K562 (cell line): ENCODE data around the gene PRDX2. TPM values are rescaled to one million over a fixed set of nuclear protein-coding genes. Genes with fewer than 3 reads are reported as not detected.

Experiments used
- ATAC-seq: fragments of 200-7000 bp; cut with Tn5 transposase; 3 replicates; pipeline ENCODE4 v1.9.1; 2020; ENCODE audit warnings: moderate library complexity
- BruUV-seq: library from RNA; stranded (reverse); fragments of 400-500 nt; replicated peaks from 2 replicates; lab custom pipeline; 2021; lab: Mats Ljungman, UMichigan
- CTCF ChIA-PET: fragments of 300-600 bp; formaldehyde crosslinking; extraction: SDS; loops from one replicate; lab custom pipeline; 2021; ENCODE audit warnings: low intra/inter-chr PET ratio; lab: Yijun Ruan, JAX
- POLR2A ChIA-PET: fragments of 300-600, 350-650 bp; sonication (Branson Sonifier 250); formaldehyde crosslinking; extraction: SDS; loops from one replicate; lab custom pipeline; 2021; ENCODE audit warnings: antibody characterized with exemption, inconsistent platforms; lab: Yijun Ruan, JAX
- DNase-seq, 4 experiments: peaks; one replicate each; pipeline versions ENCODE4 v3.0.0 to v3.0.0-alpha.2; 2011 to 2018; ENCODE audit warnings: low spot score in 3 of 4, mixed read lengths in 3 of 4; ENCODE audit errors: extremely low read depth in 1 of 4
- FAIRE-seq: peaks from 2 replicates; lab custom pipeline; 2011; peaks lifted over from hg19 to GRCh38; lab: Jason Lieb, UNC
- H2AFZ ChIP-seq: 2 replicates; pipeline ENCODE4 v1.6.0; 2011; ENCODE audit warnings: low read depth, low read length, control low read depth, inconsistent platforms
- H3K27ac ChIP-seq: fragments of 200-600 bp; 3 replicates; pipeline ENCODE4 v1.8.0; 2011; ENCODE audit warnings: low read depth, mild to moderate bottlenecking, control low read depth, inconsistent platforms, low read length, moderate library complexity, mixed read lengths; ENCODE audit errors: extremely low read depth
- H3K27me3 ChIP-seq, 2 experiments: fragments of 300-600 bp in 1 of 2; 2 replicates in 1 of 2; 3 replicates in 1 of 2; pipeline versions ENCODE4 v1.6.0 to v1.8.0; 2011; ENCODE audit warnings: inconsistent platforms in 2 of 2, low read length in 2 of 2, mild to moderate bottlenecking in 1 of 2, mixed read lengths in 1 of 2, moderate library complexity in 1 of 2; ENCODE audit not compliant: control insufficient read depth in 2 of 2, insufficient read depth in 2 of 2
- H3K36me3 ChIP-seq: fragments of 300-600 bp; 3 replicates; pipeline ENCODE4 v1.8.0; 2011; ENCODE audit warnings: mild to moderate bottlenecking, low read length, inconsistent platforms; ENCODE audit not compliant: control insufficient read depth, insufficient read depth
- H3K4me1 ChIP-seq, 2 experiments: fragments of 200-600 bp in 1 of 2; replicated peaks in 1 of 2; 2 replicates in 1 of 2; 3 replicates in 1 of 2; pipeline versions ENCODE4 v1.5.1 to v1.8.0; 2011; ENCODE audit warnings: inconsistent platforms in 2 of 2, low read length in 2 of 2, mild to moderate bottlenecking in 1 of 2, mixed read lengths in 1 of 2, moderate library complexity in 1 of 2; ENCODE audit not compliant: control insufficient read depth in 2 of 2, insufficient read depth in 2 of 2
- H3K4me2 ChIP-seq: 2 replicates; pipeline ENCODE4 v1.6.1; 2011; ENCODE audit warnings: low read length, control low read depth, inconsistent platforms, mixed read lengths; ENCODE audit not compliant: insufficient read depth
- H3K4me3 ChIP-seq: fragments of 200-600 bp; sonication (generic), shearing (Covaris generic); 2 replicates; pipeline ENCODE4 v1.5.1; 2016; ENCODE audit warnings: control low read depth, inconsistent platforms
- H3K79me2 ChIP-seq: fragments of 200-600 bp; 3 replicates; pipeline ENCODE4 v1.8.0; 2011; ENCODE audit warnings: low read length, inconsistent platforms; ENCODE audit not compliant: control insufficient read depth, insufficient read depth
- H3K9ac ChIP-seq, 2 experiments: 2 replicates each; pipeline versions ENCODE4 v1.6.0 to v1.6.1; 2011; ENCODE audit warnings: low read depth in 2 of 2, low read length in 2 of 2, control low read depth in 1 of 2, inconsistent platforms in 1 of 2, mild to moderate bottlenecking in 1 of 2, mixed read lengths in 1 of 2; ENCODE audit not compliant: insufficient read depth in 1 of 2
- H3K9me1 ChIP-seq: one replicate; pipeline ENCODE4 v1.6.0; 2011; ENCODE audit warnings: inconsistent platforms, mild to moderate bottlenecking, low read length, moderate library complexity; ENCODE audit not compliant: control insufficient read depth, insufficient read depth
- H3K9me3 ChIP-seq: replicated peaks from 2 replicates; pipeline ENCODE4 v1.5.1; 2011; ENCODE audit warnings: low read depth, low read length, inconsistent platforms; ENCODE audit not compliant: control insufficient read depth, insufficient read depth
- H4K20me1 ChIP-seq: replicated peaks from 2 replicates; pipeline ENCODE4 v1.6.1; 2011; ENCODE audit warnings: low read length, inconsistent platforms, mixed read lengths; ENCODE audit not compliant: control insufficient read depth, insufficient read depth
- CBFA2T2 ChIP-seq: fragments of 450-650 bp; conservative IDR thresholded peaks from 2 replicates; pipeline ENCODE4 v1.6.1; 2017; ENCODE audit warnings: mild to moderate bottlenecking
- CREBBP ChIP-seq: IDR thresholded peaks from one replicate; pipeline ENCODE4 v1.6.1; 2012; ENCODE audit warnings: low read depth, mild to moderate bottlenecking, control low read depth, inconsistent platforms, low read length
- ELF1 ChIP-seq: fragments of 200-800 bp; sonication (Bioruptor generic); IDR thresholded peaks from 2 replicates; pipeline ENCODE4 v1.6.1; 2016; ENCODE audit warnings: missing genetic modification characterization, missing compliant biosample characterization
- EZH2 ChIP-seq: IDR thresholded peaks from 2 replicates; pipeline ENCODE4 v1.6.1; 2012; ENCODE audit warnings: low read depth, mild to moderate bottlenecking, inconsistent platforms, low read length, borderline replicate concordance
- GATA2 ChIP-seq: sonication (generic); formaldehyde crosslinking; IDR thresholded peaks from 2 replicates; pipeline ENCODE4 v1.4.0; 2020; ENCODE audit warnings: mild to moderate bottlenecking, missing genetic modification reagents
- KAT2B ChIP-seq: IDR thresholded peaks from one replicate; pipeline ENCODE4 v1.6.1; 2012; ENCODE audit warnings: low read depth, mild to moderate bottlenecking, control low read depth, inconsistent platforms, low read length, moderate library complexity
- LEF1 ChIP-seq: fragments of 450-650 bp; IDR thresholded peaks from 2 replicates; pipeline ENCODE4 v1.6.1; 2016; ENCODE audit warnings: mild to moderate bottlenecking
- NR1H2 ChIP-seq: sonication (generic); formaldehyde crosslinking; IDR thresholded peaks from 2 replicates; pipeline ENCODE4 v1.4.0; 2020; ENCODE audit warnings: mild to moderate bottlenecking, missing genetic modification reagents
- RBM39 ChIP-seq: fragments of 200-400 bp; formaldehyde crosslinking; optimal IDR thresholded peaks from 2 replicates; pipeline ENCODE3; 2018; ENCODE audit warnings: low read depth, low read length
- SIN3A ChIP-seq, 2 experiments: fragments of 150-350 bp in 1 of 2; IDR thresholded peaks; 2 replicates each; pipeline ENCODE4 v1.6.1; 2011 to 2016; ENCODE audit warnings: borderline replicate concordance in 2 of 2, low read depth in 2 of 2, low read length in 2 of 2, mild to moderate bottlenecking in 2 of 2, moderate library complexity in 2 of 2; ENCODE audit not compliant: control insufficient read depth in 1 of 2
- TGIF2 ChIP-seq: sonication (generic); formaldehyde crosslinking; IDR thresholded peaks from 2 replicates; pipeline ENCODE4 v1.8.1; 2022; ENCODE audit warnings: mild to moderate bottlenecking, missing genetic modification reagents, moderate library complexity
- ZBTB17 ChIP-seq: fragments of 450-650 bp; formaldehyde crosslinking; IDR thresholded peaks from 2 replicates; pipeline ENCODE4 v1.4.0; 2020; ENCODE audit warnings: mild to moderate bottlenecking
- ZBTB49 ChIP-seq: sonication (generic); formaldehyde crosslinking; IDR thresholded peaks from 2 replicates; pipeline ENCODE4 v1.8.0; 2022; ENCODE audit warnings: missing genetic modification reagents, mild to moderate bottlenecking, borderline replicate concordance
- ZNF639 ChIP-seq, 2 experiments: fragments of 200-800 bp in 1 of 2; sonication (Bioruptor generic) in 1 of 2; sonication (generic) in 1 of 2; formaldehyde crosslinking in 1 of 2; IDR thresholded peaks in 1 of 2; conservative IDR thresholded peaks in 1 of 2; 2 replicates each; pipeline versions ENCODE4 v1.5.0 to v1.6.1; 2016 to 2020; ENCODE audit warnings: missing compliant biosample characterization in 1 of 2, missing genetic modification characterization in 1 of 2, missing genetic modification reagents in 1 of 2
- ZNF830 ChIP-seq: fragments of 250-450 bp; sonication (Bioruptor Pico); IDR thresholded peaks from 2 replicates; pipeline ENCODE4 v1.5.0; 2021; ENCODE audit warnings: mild to moderate bottlenecking
- whole genome bisulfite sequencing: fragments of 100-300 bp; shearing (Covaris generic); methylation state at CpG from one replicate; pipeline ENCODE4 v1.1.6; 2016; ENCODE audit warnings: low coverage, mixed read lengths; ENCODE audit not compliant: insufficient coverage; ENCODE audit errors: missing lambda C conversion rate; 5-methylcytosine and 5-hydroxymethylcytosine counted together
- in situ Hi-C: fragments of 300-500 bp; cut with MboI; formaldehyde crosslinking; loops from 4 replicates; pipeline ENCODE4 v1.15.0; 2018; ENCODE audit warnings: inconsistent platforms, mixed read lengths
- intact Hi-C: fragments of 100-400 bp; cut with micrococcal nuclease; formaldehyde crosslinking; loops from 2 replicates; pipeline ENCODE4 v1.14.2; 2022
- polyA plus RNA-seq, 8 experiments: library from polyadenylated mRNA; depleted of rRNA in 4 of 8; stranded (reverse) in 5 of 8; unstranded in 3 of 8; fragments of >200 nt; fragmentation: Nextera tagmentation in 2 of 8; fragmentation: Illumina TruSeq in 1 of 8; extraction: Ambion mirVana in 2 of 8; extraction: Trizol in 1 of 8; gene quantifications; 2 replicates each; pipeline versions ENCODE4 v1.2.1 to v1.2.3, GENCODE V29; 2011 to 2014; ENCODE audit warnings: inconsistent platforms in 1 of 8, missing spikeins in 1 of 8
- total RNA-seq, 7 experiments: library from RNA; depleted of rRNA in 6 of 7; stranded (reverse); fragments of >200 nt in 6 of 7; fragmentation: Illumina TruSeq in 2 of 7; extraction: Trizol in 2 of 7; gene quantifications; 2 replicates each; pipeline versions ENCODE4 v1.2.1 to v1.2.3, GENCODE V29; 2011 to 2021; ENCODE audit warnings: low replicate concordance in 1 of 7

The PRDX2 gene
- total and polyA plus RNA-seq, 9 of the 15 experiments (the other 6 are each of a cell fraction or from before 2014, with no cell fraction given): 206 to 1,183 (median 415) TPM

DNA sequence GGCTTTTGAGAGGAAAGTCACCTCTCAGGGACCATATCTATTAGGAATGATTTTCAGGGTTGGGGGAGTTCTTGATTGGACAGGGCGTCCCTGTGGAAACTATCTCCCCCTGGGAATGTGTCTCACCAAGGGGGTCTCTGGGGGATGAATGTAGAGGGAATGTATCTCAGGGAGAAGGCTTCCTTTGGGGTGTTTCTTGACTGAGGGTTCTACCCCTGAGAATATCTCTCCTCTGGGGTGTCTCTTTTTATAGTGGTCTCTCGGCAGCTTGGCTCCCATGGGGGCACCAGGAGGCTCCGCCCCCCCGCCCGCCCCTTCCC, 31.8 kb upstream of the PRDX2 start:
- Histone ChIP-seq H3K9me3 (no peaks in the 10 kb centered on the region), H4K20me1 (peaks cover 14% of the 10 kb centered on the region), H3K36me3 (no peaks in the 10 kb centered on the region), H3K4me2 (peak overlapping the region; percentile 85), H3K4me1 (peaks cover 27 to 57% of the 10 kb centered on the region in 2 experiments), H3K27ac (no peak overlapping the region), H3K27me3 (no peaks in the 10 kb centered on the region), H3K9ac (peak overlapping the region in 1 of 2 experiments; percentile 18; a peak in 1 of 4 replicates), H3K9me1 (no peaks in the 10 kb centered on the region), H3K79me2 (no peaks in the 10 kb centered on the region), H3K4me3 (no peak overlapping the region), H2AFZ (no peak overlapping the region; the same call in 1 of the 2 replicates)
- ATAC-seq (no peak), FAIRE-seq (no peak), DNase-seq (no peak)
- intact Hi-C loops: no loop called here
- ChIA-PET POLR2A (no interaction called here), CTCF (no interaction called here)
- in situ Hi-C loops: no loop called here
- TF ChIP-seq EZH2 (no peak), RBM39 (no peak), LEF1 (no peak), TGIF2 (CRISPR knock-in tag) (no peak), KAT2B (no peak), ZNF830 (CRISPR knock-in tag) (no peak), NR1H2 (CRISPR knock-in tag) (no peak), ZNF639 (CRISPR knock-in tag; conservative IDR thresholded peaks at IDR 0.05 in 1 of 2, IDR thresholded peaks at IDR 0.05 in 1 of 2) (no peak), ZBTB17 (CRISPR knock-in tag) (no peak), CREBBP (no peak), GATA2 (CRISPR knock-in tag) (no peak), CBFA2T2 (no peak), SIN3A (IDR thresholded peaks at IDR 0.05; ENCODE audit: borderline replicate concordance in 2 of 2, control insufficient read depth in 1 of 2, low read depth in 2 of 2, low read length in 2 of 2) (no peak), ZBTB49 (CRISPR knock-in tag) (no peak), ELF1 (tag) (no peak)
- BruUV-seq: no TSS peak
- WGBS: 0% methylated on average over 2 of the region's 5 CpGs
